Amygdala (tissue), 56 donors: ENCODE results near the gene PPP1R9B.

Source experiments
- DNase-seq, 56 donors: peaks; one replicate each; lab custom pipeline; 2025; lab: John Stamatoyannopoulos, UW

Gene PPP1R9B

DNA sequence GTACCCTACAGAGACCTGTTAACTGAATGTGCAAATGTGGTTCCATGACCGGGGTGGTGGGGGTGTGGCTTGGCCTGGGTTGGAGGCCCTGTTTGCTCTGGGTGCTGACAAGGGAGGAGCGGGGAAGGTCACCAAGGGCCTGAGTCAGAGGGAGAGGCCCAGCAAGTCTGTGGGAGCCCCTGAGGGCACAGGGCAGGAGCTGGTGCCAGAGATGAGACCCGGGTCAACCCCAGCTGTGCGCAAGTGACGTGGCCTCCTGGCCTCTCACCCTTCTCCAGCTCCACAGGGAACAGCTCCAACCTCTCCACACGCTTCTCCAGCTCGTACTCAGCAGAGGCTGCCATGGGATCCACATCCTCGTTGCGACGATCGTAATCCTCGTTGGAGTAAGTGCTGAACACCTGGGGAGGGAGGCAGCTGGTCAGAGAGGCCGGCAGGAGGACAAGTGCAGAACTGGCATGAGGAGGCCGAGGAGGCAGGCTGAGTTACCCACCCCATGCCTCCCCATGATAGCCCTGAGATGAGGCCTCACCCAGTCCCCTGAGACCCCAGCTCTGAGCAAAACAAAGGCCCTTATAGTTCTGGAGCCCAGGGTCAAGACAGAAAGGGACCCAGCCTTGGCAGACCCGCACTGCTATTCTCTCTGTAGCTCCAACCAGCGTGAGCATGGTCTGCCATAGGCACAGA is 5.5 kb downstream of the PPP1R9B start:
- no peak for DNase-seq

DNA sequence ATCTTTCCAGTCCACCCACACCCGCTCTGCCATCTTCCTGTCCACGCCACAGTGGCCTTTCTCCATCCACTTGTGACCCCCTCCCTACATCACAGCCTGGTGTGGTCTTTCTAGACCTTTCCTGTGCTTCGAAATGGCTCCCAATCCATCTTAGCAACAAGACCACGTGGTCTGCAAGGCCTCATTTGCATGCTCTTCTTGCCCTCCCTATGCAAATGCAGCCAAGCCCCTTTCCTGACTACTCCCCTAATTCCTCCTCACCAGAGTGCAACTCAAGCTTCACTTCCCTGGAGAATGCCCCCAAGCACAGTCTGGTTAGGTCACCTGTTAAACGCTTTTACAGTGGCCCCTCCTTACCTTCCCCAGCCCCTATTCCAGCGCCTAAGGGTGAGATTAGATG is 6.1 kb downstream of the PPP1R9B start:
- DNase-seq, result no peak

- DNase-seq, result no peak
Observed at GRCh38 chr17:50143461-50144176, 6.9 kb downstream of the PPP1R9B start.

DNA sequence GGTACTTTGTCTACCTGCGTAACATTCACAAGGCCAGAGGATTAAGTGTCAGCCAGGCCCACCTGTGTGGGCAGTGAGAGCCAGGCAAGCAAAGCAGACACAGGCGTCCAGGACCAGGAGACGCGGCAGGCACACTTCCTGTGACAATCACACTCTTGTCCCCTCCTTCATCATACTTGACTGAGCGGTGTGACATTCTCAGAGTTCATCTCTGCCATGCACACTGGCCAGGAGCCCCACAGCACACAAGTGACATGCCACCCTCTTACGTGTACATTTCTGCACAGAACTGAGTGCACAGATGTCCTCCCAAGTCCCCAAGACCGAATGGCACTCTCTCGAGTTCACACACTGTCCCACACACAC is 8.7 kb downstream of the PPP1R9B start:
- DNase-seq, result no peak

DNA sequence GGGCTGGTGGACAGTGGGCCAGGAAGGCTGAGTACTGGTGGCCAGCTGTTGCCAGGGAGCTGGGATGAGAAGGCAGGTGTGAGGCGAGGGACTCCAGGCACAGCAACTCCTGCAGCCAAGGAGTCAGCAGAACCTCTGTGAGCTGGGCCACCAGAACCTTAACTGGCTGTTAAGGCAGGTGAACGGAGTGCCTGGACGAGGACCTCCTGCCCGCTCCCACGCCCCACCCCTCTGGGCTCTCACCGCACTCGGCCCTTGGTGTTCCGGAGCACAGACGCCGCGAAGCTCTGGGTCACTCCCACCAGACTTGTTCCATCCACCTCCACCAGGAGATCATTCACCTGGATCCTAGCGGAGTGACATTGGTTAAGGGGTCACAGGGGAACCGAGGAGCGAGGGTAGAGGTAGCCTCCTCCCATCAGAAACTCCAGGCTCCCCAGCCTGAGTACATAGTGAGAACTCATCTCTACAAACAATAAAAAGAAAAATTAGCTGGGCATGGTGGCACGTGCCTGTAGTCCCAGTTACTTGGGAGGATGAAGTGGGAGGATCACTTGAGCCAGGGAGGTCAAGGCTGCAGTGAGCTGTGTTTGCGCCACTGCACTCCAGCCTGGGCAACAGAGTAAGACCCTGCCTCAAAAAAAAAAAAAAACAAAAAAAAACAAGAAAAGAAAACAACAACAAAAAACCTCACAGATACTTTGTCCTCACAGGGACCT is 9.3 kb downstream of the PPP1R9B start:
- DNase-seq, result no peak

GRCh38 chr17:50139950-50140885 is 10.3 kb downstream of the PPP1R9B start:
- DNase-seq, result peak in 48 of 56 donors; percentile 17 to 79 (median 52)

DNA sequence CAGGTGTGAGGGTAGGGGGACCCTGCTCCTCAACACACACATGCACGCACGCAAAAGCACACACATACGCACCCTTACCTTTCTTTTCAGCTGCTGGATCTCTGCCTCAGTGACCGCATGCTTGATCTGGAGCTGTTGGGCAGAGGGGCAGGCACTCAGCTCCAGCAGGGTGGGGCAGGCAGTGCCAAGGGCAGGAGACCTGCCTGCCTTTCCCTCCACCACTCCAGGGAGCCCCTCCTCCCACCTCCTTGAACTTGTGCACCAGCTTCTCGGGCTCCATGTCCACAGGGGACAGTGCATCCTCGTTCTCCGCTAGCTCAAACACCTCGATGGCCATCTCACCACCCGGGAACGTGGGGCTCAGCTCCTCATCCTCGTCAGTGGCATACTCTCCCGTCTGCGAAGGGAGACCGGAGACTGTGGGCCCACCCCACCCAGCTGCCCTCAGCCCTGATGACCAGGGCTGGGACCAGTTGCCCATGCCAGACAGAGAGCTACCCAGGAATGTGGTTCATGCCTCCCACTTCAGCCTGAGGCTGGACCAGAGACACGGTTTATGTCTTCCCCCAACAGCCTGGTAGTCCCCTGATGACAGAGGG is 11.2 kb downstream of the PPP1R9B start:
- DNase-seq, result no peak

GRCh38 chr17:50137042-50137441 is 13.4 kb downstream of the PPP1R9B start:
- DNase-seq, result peak in 4 of 56 donors; percentile 16 to 43 (median 24)

- no peak for DNase-seq
Observed at GRCh38 chr17:50136096-50136687, 14.3 kb downstream of the PPP1R9B start.

GRCh38 chr17:50135316-50136095 is 15.0 kb downstream of the PPP1R9B start:
- no peak for DNase-seq

DNA sequence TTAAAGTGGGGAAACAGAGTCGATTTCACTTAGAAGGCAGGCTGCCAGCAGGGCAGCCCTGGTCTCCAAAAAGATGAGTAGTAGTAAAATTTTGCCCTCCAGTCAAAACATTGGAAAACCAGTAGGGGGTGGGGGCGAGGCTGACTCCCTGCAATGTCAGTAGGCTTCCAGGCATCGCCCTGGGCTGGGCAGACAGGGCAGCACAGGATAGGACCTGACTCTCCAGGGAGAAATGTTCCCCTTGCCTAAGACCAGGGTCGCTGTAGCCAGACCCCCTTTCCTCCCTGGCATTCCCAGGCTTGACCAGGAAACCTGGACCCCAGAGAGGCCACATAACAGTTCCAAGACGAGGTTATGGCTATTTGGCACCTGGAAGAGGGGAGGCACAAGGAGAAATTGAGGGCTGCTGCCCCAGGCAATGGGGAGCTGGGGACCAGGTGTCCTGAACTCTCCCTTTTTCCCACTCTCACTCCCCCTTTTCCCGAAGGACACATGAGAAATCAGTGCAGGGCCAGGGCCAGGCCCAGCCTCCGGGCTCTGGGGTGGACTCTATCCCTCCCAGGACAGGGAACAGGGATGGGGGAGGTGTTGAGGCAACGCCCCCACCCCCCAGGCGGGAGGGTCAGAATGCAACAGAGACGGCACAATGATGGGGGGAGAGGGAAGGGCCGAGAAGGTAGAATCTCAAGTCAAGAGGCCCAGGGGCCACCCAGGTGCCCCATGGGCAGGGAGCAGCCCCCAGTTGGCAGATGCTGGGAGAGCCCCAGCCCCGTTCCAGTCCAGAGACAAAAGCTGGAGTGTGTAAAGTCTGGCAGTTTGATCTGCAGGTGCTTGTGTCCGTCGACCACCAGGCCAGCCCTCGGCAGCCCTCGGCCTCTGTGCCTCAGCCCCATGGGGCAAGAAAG is 16.0 kb downstream of the PPP1R9B start:
- DNase-seq, result no peak

DNA sequence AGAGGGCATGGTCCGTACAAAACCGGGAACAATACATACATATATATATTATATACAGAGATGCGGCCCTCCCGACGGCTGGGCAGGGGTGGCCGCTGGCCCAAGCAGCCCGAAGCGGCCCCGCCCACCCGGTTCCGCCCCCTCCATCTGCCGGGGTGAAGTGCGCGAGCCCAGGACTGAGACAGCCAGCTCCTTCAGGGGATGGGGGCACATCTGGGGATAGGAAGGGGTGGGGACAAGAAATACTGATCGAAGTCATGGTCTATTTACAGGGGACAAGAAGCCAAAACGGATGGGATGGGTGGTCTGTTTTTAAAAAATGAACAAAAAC is 16.7 kb downstream of the PPP1R9B start:
- DNase-seq, result no peak

- DNase-seq, result peak in 13 of 56 donors; percentile 12 to 66 (median 33)
Observed at GRCh38 chr17:50133028-50133768, 17.3 kb downstream of the PPP1R9B start.

DNA sequence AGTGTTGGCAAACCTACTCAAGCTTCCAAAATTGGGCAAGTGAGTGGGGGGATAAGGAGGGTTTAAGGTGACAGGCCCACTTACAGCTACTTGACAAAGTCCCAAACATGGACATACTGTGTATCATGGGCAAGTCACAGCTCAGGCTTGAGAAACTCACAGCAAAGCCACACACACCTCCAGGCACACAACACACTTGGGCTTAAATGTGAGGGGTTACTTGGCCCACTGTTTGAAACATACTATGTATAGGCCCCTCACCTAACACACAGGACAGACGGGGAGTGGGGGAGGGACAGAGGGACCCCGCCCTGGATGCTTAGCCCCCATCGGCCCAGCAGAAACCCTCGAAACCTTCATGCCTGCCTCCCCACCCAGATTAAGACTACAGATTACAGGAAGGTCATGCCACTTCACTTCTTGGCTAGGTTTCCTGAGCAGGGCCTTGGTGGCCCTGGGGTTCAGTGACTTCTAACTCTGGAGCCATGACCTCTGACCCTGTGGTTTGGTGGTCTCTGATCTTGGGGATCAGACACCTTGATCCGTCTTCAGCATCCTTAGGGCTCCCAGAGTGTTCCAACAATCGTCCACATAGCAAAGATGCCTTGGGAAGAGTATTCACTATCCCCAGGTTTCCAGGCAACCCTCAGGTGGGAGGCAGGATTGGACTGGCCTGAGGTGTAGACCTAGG is 18.2 kb downstream of the PPP1R9B start:
- no peak for DNase-seq

DNA sequence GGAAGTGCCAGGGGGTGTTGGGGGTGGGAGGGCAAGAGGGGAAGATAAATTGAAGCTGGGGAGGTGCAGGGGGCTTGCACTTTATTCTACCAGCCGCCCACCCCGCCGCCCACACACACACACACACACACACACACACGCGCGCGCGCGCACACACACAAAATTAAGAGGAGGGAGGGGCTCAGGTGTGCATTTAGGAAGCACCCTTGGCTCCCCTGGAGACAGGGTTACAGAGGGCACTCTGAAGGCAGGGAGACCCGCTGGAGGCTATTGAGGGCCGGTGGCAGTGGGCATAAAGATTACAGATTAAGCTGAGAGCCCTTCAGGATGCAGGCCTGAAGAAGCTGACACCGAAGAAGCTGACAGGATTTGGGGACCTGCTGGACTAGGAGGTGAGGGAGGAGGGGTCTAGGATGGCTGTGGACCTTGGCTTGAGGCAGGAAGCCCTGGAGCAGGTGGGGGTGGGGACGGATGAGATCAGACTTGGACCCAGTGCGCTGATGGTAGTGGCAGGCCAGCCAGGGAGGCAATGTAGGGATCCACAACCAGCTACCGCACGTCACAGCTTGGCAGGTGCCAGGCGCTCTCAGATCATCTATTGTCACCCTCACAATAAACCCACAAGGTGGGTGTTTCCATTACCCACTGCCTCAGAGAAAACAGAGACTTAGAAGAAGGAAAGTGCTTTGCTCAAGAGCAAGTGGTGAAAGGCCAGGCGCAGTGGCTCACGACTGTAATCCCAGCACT is 19.7 kb downstream of the PPP1R9B start:
- no peak for DNase-seq
